ENCODE results near the gene ITGA7. TPM values are rescaled to one million over a fixed set of nuclear protein-coding genes. Genes with fewer than 3 reads are reported as not detected.

Gene ITGA7
- total RNA-seq, 1 donor from 2014 or later: 39.2 TPM

- Mint-ChIP-seq H3K27ac (no peak overlapping the region), H3K27me3 (peaks cover 11% of the 10 kb centered on the region), H3K4me3 (no peak overlapping the region), H3K36me3 (peaks cover 3% of the 10 kb centered on the region), H3K9me3 (no peaks in the 10 kb centered on the region), H3K4me1 (ENCODE audit: unreplicated experiment) (no peaks in the 10 kb centered on the region)
- TF ChIP-seq CTCF (conservative IDR thresholded peaks at IDR 0.05): no peak
- DNase-seq (ENCODE audit: extremely low spot score, unreplicated experiment): no peak
Observed at GRCh38 chr12:55688716-55689655, 18.7 kb downstream of the ITGA7 start.

- no peak for TF ChIP-seq CTCF (conservative IDR thresholded peaks at IDR 0.05)
- no peak for DNase-seq (ENCODE audit: extremely low spot score, unreplicated experiment)
- Mint-ChIP-seq H3K4me3 (no peak overlapping the region), H3K4me1 (ENCODE audit: unreplicated experiment) (no peaks in the 10 kb centered on the region), H3K36me3 (peaks cover 3% of the 10 kb centered on the region), H3K27me3 (peaks cover 19% of the 10 kb centered on the region), H3K27ac (no peak overlapping the region), H3K9me3 (no peaks in the 10 kb centered on the region)
Observed at GRCh38 chr12:55687746-55688145, 20.0 kb downstream of the ITGA7 start.

GRCh38 chr12:55686366-55687010 lies 21.2 kb downstream of the ITGA7 start:
- H3K4me1 Mint-ChIP-seq (ENCODE audit: unreplicated experiment): peaks cover 3% of the 10 kb centered on the region
- no peak for DNase-seq (ENCODE audit: extremely low spot score, unreplicated experiment)
- no peaks in the 10 kb centered on the region for H3K9me3 Mint-ChIP-seq
- no peak overlapping the region for H3K27ac Mint-ChIP-seq
- no peak overlapping the region for H3K4me3 Mint-ChIP-seq
- peaks cover 3% of the 10 kb centered on the region for H3K36me3 Mint-ChIP-seq
- peaks cover 28% of the 10 kb centered on the region for H3K27me3 Mint-ChIP-seq
- TF ChIP-seq CTCF (conservative IDR thresholded peaks at IDR 0.05): no peak

GRCh38 chr12:55685671-55686070 lies 22.0 kb downstream of the ITGA7 start:
- Mint-ChIP-seq H3K27ac (no peak overlapping the region), H3K36me3 (no peaks in the 10 kb centered on the region), H3K9me3 (no peaks in the 10 kb centered on the region), H3K4me1 (ENCODE audit: unreplicated experiment) (peaks cover 9% of the 10 kb centered on the region), H3K27me3 (peaks cover 37% of the 10 kb centered on the region), H3K4me3 (no peak overlapping the region)
- no peak for TF ChIP-seq CTCF (conservative IDR thresholded peaks at IDR 0.05)
- no peak for DNase-seq (ENCODE audit: extremely low spot score, unreplicated experiment)

- Mint-ChIP-seq H3K4me3 (no peak overlapping the region), H3K27me3 (peaks cover 45% of the 10 kb centered on the region), H3K4me1 (ENCODE audit: unreplicated experiment) (peaks cover 9% of the 10 kb centered on the region), H3K36me3 (no peaks in the 10 kb centered on the region), H3K27ac (no peak overlapping the region), H3K9me3 (no peaks in the 10 kb centered on the region)
- no peak for TF ChIP-seq CTCF (conservative IDR thresholded peaks at IDR 0.05)
- DNase-seq (ENCODE audit: extremely low spot score, unreplicated experiment): no peak
Observed at GRCh38 chr12:55684761-55685370, 22.8 kb downstream of the ITGA7 start.
